OCI-LY7 (cell line): ENCODE results near the gene GIMAP1.

ENCODE experiments used
- EZH2phosphoT487 ChIP-seq: fragments of 200-600 bp; sonication (generic); IDR thresholded peaks from 2 replicates; pipeline ENCODE4 v1.6.1; 2018; ENCODE audit warnings: low read depth, borderline replicate concordance, mild to moderate bottlenecking, mixed run types, antibody characterized with exemption, low read length, moderate library complexity, mixed read lengths
- TF ChIP-seq, protein P1 (sequence below): fragments of 200-600 bp; sonication (generic); conservative IDR thresholded peaks from 2 replicates; pipeline ENCODE4 v1.5.1; 2014; ENCODE audit warnings: mild to moderate bottlenecking, antibody characterized with exemption, low read length, moderate library complexity, mixed read lengths

DNA sequence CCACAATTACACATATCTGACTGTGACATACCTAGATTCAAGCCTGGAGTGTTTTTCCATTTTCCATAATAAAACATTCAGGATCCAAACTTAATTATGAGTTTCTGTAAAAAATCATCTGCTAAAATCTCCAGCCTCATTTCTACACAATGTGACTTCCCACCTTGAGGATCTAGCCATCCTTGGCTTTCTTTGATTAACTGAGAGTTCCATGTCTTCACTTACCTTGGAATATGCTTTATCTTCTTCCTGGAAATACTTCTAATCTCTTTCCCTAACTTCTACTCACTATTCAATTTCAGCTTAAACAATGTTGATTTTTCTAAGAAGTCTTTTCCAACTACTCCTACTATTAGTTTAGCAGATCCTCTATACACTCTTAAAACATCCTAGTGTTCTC, 47.4 kb upstream of the GIMAP1 start:
- TF ChIP-seq, protein P1, sequence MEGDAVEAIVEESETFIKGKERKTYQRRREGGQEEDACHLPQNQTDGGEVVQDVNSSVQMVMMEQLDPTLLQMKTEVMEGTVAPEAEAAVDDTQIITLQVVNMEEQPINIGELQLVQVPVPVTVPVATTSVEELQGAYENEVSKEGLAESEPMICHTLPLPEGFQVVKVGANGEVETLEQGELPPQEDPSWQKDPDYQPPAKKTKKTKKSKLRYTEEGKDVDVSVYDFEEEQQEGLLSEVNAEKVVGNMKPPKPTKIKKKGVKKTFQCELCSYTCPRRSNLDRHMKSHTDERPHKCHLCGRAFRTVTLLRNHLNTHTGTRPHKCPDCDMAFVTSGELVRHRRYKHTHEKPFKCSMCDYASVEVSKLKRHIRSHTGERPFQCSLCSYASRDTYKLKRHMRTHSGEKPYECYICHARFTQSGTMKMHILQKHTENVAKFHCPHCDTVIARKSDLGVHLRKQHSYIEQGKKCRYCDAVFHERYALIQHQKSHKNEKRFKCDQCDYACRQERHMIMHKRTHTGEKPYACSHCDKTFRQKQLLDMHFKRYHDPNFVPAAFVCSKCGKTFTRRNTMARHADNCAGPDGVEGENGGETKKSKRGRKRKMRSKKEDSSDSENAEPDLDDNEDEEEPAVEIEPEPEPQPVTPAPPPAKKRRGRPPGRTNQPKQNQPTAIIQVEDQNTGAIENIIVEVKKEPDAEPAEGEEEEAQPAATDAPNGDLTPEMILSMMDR = no peak
- TF ChIP-seq EZH2phosphoT487 = no peak
